GM19455 (cell line): ENCODE results near the gene REPIN1.
A peak's percentile ranks its signal among the peaks of the same experiment; 100 is the strongest.

Experiments
- ATAC-seq: cut with Tn5 transposase; IDR thresholded peaks from one replicate; pipeline ENCODE4 v1.9.1; 2021; ENCODE audit not compliant: unreplicated experiment

The REPIN1 gene

GRCh38 chr7:150368096-150368883 is at the start of gene REPIN1:
Gene REPIN1, plus strand, starts transcription at chr7:150368822. Its CDS starts 890 bp downstream, at chr7:150369712.
- peak; percentile 60 for ATAC-seq

DNA sequence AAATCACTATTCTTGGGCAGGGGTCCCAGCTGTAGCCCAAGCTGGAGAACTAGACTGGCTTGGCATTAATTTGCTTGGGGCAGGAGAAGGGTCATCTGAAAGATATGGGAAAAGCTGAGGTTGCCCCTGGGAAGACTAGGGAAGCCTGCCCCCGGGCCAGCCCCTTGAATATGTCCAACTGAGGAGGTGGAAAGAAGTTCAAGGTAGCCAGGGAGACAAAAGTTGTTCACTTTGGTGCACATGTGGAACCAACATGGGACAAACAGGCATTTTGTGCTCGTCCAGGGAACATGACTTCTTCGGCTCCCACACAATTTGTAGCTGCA is 46.9 kb upstream of the REPIN1 start:
- no peak for ATAC-seq

DNA sequence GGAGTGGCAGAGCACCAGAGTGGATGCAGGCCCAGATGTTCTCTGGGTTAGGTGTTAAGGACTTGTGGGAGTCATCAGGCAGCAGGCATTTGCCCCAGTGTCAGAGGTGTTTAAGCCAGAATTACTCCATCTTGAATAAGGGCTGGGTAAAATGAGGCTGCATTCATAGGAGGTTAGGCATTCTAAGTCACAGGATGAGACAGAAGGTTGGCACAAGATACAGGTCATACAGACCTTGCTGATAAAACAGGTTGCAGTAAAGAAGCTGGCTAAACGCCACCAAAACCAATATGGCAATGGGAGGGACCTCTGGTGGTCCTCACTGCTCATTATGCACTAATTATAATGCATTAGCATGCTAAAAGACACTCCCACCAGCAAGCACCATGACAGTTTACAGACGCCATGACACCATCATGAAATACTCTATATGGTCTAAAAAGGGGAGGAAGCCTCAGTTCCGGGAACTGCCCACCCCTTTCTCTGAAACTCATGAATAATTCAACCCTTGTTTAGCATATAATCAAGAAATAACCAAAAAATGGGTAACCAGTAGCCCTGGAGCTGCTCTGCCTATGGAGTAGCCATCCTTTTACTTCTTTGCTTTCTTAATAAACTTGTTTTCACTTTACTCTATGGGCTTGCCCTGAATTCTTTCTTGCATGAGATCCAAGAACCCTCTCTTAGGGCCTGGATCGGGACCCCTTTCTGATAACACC is 46.3 kb upstream of the REPIN1 start:
- peak; percentile 34 for ATAC-seq

DNA sequence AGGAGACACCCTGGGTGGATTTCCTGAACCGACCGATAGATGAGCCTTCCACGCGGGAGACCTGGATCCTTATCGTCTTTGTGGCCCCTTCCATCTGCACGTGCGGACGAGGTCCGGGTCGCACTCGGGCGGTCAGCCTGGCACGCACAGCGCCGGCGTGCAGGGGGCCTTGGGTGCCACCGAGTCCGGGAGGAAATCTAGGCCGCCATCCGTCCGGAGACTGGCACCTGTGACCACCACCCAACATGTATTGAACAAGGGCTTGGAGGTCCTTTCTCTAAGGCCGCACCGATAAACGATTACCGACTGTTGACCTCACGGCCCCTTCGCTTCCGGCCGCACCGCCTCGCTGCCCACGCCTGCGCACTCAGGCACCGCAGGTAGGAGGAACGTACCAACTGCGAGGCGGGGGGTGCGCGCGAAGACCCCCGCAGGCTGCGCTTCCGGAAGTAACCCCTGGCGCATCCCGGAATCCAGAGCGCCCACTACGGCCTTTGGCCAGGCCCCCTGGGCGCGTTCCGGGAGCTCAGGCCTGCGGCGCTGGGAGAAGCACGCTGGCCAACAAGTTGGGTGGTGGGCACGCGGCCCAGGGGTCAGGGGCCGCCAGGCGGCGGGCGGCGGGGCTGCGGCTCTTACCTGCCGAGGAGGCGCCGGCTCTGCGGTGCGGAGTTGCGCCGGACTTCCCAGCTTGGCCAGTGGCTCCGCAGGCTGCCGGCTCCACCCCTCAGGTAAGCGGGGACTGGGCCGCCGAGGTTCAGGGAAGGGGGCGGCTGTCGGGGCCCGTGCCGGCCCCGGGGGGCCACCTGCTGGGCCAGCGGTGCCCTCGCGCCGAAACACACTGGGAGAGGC is 45.6 kb upstream of the REPIN1 start, which contains the start of the genes ACTR3C and LRRC61:
TSS of gene ACTR3C (minus strand) at position 713 of the 849 bp plus-strand sequence. CDS start 28,249 bp downstream, outside the sequence.
TSS of gene LRRC61 (plus strand) at position 523 of the 849 bp plus-strand sequence. CDS start 13,507 bp downstream, outside the sequence.
- peak; percentile 66 for ATAC-seq

DNA sequence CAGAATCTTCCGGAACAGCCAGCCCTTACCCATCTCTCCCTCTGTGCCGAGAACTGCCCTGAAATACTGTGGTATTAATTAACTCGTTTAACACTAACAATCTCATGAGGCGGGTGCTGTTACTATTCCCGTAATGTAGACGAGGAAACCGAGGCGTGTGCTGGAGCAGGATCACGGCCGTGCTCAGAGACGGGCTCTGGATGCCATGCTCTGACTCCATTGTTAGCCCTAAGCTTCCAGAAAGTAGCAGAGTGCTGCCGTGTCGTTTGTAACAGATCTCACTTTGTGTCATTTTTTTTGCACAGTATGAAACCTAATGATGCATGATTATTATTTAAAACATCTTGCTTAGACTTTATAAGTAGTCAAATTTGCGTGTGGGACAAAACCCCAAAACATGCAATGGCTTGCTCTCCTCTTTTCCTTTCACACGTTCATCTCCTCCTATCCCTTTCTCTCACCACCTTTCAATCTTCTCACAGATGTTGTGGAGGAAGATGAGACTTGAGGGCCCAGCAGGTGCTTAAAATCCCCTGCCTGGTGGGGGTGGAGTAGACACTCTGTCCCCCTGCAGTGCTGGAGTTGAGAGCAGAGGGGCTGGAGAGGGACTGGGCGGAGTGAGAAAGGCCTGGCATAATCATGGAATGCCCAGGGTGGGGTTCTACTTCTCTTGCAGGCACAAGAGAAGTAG is 44.8 kb upstream of the REPIN1 start:
- ATAC-seq, result peak; percentile 24

DNA sequence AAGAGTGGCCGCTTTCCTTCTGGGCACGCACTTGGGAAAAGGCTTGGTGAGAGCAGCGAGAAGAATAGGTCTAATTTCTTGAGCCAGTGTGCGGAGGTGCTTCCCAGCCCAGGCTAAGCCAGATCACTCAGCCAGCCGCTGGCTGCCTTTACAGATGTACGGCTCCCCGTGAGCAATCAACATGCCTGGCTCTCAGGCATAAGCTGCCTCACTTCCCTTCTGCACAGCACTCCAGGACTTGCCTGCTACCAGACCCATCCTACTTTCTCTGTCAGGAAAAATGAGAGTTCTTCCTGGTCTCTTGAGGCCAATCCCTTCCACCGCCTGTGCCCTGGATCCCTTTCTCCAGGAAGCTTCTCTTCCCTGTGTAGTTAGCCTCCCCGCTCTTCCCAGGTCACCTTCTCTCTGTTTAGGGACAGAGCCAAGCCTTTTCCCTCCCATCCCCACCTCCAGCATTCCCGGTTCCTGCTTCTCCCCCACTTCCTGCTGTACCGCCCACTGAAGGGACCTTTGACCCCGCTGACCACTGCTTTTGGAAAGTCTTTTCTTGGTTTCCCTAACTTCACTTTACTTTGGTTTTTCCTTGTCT is 44.2 kb upstream of the REPIN1 start:
- no peak for ATAC-seq

DNA sequence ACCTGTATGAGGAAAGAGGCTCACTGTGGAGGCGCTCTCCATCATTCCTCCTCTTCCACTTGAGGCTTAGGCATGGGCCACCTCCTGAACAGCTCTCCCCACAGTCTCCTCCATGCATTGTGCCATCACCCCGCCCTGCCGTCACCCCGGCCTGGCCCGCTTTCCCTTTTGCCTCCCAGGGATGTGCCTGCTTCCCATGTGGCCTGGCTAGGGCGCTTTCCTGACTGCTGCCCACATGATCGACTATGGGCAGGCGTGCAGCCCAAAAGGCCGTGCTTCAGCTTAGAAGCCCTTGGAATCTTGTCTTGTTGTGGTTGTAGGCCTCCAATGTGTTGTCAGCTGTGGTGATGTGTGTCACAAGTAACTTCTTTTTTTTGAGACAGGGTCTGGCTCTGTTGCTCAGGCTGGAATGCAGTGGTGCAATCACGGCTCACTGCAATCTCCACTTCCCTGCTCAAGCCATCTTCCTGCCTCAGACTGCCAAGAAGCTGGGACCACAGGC is 43.5 kb upstream of the REPIN1 start:
- no peak for ATAC-seq

DNA sequence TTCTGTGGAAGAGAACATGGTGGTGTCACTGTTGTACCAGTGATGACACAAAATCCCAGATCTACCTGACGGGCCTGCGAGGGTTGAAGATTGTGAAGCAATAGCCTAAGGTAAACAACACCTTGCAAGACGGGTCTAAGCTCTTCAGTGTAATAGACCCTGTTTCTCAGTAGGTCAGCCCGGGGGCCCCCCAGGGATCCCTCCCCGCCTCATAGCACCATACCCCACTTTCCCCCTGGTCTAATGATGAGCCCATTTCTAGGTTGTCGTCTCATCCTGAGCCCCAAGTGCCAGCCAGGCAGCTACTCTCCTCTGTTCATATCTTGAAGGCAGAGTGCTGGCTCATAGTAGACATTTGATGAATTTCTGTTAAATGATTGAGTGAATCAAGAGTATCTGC is 42.7 kb upstream of the REPIN1 start:
- no peak for ATAC-seq

GRCh38 chr7:150326657-150327268 is 41.9 kb upstream of the REPIN1 start:
- no peak for ATAC-seq

DNA sequence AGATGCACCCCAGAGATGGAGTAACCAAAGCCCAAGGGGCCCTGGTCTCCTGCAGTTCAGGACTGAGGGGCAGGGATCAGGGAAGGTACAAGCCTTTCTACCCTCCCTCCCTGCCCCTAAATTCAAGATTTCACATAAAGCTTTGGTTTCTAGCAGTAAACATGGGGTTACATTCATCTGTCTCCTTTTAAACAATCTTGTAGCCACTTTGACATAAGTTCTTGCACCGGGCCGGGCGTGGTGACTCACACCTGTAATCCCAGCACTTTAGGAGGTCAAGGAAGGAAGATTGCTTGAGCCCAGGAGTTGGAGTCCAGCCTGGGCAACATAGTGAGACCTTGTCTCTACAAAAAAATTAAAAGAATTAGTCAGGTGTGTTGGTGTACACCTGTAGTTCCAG is 41.3 kb upstream of the REPIN1 start:
- ATAC-seq, result no peak

DNA sequence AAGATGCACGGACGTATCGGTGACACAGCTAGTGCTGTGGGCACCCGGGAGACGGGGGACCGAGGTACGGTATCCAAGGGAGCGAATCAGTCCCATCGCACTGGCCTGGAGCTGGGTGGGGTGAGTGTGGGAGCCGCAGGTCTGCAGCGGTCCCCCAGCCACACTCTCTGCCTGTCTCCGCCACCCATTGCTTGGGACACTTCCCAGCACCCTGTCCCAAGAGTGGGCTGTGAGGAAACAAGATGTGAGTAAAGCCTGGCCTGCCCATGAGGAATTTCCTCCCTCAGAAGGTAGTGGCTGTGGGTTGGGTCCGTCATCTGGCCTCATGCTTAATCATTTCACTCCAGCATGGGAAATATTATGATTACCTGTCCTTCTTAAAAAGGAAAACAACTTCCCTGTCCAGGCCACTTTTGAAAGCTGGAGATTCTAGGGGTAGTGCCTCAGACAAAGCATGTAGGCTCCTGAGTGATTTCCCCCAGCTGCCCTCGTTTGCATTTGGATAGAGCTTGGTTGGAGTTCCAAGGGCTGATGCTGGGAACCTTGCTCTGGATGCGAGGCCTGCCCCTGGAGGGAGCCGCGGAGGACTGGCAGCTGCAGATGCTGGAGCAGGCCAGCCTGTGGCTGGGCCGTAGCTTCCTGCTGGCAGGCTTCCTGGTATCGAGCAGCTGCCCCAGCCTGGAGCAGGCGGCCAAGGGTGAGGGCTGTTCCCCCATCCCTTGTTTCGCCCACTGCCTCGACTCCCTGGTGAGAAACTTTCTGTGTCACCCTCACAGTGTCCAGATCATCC is 39.1 kb upstream of the REPIN1 start:
- no peak for ATAC-seq

GRCh38 chr7:150330211-150330885 is 38.3 kb upstream of the REPIN1 start:
- ATAC-seq, result no peak

GRCh38 chr7:150332852-150333635 is 35.6 kb upstream of the REPIN1 start:
- ATAC-seq, result no peak

DNA sequence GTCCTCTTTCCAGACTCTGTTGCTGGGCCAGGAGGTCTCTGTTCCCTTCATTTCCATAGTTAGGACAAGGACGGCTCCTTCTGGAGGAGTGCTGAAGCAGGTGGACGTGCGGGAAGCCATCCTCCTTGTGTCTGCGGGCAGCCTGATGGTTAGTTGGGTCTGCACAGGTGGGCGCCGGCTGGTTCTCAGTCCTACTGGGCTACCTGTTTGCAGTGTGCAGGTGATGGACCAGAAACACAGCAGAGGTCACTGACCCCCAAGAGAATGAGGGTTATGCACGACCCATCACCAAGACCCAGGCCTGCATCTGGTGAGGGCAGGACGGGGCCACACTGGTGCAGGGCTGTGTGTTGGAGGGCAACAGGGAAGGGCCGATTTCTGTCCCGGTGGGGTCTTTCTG is 35.0 kb upstream of the REPIN1 start:
- no peak for ATAC-seq

DNA sequence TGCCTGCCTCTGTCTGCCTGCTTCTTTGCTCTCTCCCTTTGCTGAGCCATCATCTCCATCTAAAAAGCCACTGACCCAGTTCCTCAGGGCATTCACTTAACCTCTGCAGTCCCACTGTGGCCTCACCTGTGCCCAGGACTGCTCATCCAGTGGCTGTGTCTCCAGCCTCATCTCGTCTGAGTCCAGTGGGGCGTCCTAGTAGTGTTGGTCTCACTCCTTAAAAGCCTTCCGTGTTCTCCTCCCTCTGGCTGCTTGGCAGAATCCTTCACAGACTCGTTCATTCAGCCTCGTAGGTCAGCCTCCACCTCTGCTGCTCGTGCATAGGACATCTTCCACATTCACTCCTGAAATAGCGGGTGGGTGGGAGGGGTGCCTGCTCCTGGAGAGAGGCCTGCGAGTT is 34.5 kb upstream of the REPIN1 start:
- no peak for ATAC-seq

DNA sequence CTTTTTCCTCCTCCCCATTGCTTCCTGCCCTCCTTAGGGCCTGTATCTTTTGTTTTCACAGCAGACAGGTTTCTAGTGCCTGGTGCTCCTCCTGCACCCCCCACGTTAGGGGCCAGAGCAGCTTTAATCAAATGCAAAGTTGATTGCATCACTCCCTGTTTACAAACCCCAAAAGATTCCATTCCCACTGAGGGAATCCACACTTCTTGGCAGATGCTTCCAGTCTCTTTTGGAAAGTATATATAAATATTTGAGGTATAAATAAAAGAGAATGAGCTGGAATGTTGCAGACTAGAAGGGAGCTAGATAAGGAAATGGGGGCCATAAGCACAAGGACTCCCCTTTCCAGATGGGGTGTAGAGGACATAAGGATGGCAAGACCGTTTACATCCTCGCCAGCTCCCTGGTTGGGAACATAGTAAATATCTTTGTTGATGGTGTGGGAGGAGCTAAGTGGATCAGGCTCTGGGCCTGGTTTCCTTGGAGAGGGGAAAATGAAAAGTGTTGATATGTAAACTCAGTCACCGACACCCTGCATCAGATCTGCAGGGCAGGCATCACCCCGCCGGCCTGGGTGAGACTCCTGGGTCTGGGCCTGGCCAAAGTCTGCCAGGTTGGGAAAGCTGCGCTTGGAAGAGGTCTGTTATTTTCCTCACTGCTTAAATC is 33.4 kb upstream of the REPIN1 start:
- no peak for ATAC-seq

- ATAC-seq, result no peak
Measured at GRCh38 chr7:150335774-150336112, 32.9 kb upstream of the REPIN1 start.
